Measurements from ENCODE around the gene ZNF423. TPM values are rescaled to one million over a fixed set of nuclear protein-coding genes. Genes with fewer than 3 reads are reported as not detected.

The ZNF423 gene
- total and polyA plus RNA-seq, 2 experiments from 2014 or later = 14.9 to 41.8 TPM

DNA sequence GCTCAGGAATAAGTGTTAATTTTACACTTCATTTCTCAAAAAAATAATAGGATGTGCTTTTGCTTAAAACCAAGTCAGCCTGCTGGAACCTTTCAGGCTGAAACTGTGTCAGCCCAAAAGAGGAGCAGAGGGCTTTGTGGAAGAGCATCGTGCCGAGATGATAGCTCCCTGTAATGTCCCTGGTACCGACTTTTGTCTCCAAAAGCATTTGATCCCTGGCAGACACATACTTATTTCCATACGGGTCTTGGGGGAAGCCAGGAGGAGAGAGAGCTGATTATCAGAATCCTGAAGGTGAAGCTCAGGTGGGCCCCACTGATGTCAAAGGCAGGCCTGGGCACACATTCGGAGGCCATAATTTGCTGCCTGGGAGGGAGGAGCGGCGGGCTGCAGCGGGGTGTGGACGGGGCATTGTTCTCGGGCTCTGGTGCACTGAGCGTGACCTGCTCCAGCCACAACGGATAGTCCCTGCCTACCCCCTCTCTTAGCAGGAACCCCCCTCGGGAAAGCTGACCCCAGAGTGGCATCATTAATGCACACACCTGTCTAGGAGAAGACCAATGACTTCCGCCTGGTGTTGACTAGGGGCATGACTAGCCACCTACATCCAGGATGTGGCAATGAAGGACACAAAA is 326.4 kb downstream of the ZNF423 start (continued):
- TF ChIP-seq, protein P1, sequence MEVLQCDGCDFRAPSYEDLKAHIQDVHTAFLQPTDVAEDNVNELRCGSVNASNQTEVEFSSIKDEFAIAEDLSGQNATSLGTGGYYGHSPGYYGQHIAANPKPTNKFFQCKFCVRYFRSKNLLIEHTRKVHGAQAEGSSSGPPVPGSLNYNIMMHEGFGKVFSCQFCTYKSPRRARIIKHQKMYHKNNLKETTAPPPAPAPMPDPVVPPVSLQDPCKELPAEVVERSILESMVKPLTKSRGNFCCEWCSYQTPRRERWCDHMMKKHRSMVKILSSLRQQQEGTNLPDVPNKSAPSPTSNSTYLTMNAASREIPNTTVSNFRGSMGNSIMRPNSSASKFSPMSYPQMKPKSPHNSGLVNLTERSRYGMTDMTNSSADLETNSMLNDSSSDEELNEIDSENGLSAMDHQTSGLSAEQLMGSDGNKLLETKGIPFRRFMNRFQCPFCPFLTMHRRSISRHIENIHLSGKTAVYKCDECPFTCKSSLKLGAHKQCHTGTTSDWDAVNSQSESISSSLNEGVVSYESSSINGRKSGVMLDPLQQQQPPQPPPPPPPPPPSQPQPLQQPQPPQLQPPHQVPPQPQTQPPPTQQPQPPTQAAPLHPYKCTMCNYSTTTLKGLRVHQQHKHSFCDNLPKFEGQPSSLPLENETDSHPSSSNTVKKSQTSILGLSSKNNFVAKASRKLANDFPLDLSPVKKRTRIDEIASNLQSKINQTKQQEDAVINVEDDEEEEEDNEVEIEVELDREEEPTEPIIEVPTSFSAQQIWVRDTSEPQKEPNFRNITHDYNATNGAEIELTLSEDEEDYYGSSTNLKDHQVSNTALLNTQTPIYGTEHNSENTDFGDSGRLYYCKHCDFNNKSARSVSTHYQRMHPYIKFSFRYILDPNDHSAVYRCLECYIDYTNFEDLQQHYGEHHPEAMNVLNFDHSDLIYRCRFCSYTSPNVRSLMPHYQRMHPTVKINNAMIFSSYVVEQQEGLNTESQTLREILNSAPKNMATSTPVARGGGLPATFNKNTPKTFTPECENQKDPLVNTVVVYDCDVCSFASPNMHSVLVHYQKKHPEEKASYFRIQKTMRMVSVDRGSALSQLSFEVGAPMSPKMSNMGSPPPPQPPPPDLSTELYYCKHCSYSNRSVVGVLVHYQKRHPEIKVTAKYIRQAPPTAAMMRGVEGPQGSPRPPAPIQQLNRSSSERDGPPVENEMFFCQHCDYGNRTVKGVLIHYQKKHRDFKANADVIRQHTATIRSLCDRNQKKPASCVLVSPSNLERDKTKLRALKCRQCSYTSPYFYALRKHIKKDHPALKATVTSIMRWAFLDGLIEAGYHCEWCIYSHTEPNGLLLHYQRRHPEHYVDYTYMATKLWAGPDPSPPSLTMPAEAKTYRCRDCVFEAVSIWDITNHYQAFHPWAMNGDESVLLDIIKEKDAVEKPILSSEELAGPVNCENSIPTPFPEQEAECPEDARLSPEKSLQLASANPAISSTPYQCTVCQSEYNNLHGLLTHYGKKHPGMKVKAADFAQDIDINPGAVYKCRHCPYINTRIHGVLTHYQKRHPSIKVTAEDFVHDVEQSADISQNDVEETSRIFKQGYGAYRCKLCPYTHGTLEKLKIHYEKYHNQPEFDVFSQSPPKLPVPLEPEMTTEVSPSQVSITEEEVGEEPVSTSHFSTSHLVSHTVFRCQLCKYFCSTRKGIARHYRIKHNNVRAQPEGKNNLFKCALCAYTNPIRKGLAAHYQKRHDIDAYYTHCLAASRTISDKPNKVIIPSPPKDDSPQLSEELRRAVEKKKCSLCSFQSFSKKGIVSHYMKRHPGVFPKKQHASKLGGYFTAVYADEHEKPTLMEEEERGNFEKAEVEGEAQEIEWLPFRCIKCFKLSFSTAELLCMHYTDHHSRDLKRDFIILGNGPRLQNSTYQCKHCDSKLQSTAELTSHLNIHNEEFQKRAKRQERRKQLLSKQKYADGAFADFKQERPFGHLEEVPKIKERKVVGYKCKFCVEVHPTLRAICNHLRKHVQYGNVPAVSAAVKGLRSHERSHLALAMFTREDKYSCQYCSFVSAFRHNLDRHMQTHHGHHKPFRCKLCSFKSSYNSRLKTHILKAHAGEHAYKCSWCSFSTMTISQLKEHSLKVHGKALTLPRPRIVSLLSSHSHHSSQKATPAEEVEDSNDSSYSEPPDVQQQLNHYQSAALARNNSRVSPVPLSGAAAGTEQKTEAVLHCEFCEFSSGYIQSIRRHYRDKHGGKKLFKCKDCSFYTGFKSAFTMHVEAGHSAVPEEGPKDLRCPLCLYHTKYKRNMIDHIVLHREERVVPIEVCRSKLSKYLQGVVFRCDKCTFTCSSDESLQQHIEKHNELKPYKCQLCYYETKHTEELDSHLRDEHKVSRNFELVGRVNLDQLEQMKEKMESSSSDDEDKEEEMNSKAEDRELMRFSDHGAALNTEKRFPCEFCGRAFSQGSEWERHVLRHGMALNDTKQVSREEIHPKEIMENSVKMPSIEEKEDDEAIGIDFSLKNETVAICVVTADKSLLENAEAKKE (CRISPR knock-in tag; IDR thresholded peaks at IDR 0.05) = no peak
- TF ChIP-seq EZH2phosphoT487 (IDR thresholded peaks at IDR 0.05; ENCODE audit: unreplicated experiment) (no peak), JUNB (IDR thresholded peaks at IDR 0.05; ENCODE audit: unreplicated experiment) (no peak), ZNF114 (CRISPR knock-in tag; IDR thresholded peaks at IDR 0.05) (no peak)
- TF ChIP-seq, protein P2, sequence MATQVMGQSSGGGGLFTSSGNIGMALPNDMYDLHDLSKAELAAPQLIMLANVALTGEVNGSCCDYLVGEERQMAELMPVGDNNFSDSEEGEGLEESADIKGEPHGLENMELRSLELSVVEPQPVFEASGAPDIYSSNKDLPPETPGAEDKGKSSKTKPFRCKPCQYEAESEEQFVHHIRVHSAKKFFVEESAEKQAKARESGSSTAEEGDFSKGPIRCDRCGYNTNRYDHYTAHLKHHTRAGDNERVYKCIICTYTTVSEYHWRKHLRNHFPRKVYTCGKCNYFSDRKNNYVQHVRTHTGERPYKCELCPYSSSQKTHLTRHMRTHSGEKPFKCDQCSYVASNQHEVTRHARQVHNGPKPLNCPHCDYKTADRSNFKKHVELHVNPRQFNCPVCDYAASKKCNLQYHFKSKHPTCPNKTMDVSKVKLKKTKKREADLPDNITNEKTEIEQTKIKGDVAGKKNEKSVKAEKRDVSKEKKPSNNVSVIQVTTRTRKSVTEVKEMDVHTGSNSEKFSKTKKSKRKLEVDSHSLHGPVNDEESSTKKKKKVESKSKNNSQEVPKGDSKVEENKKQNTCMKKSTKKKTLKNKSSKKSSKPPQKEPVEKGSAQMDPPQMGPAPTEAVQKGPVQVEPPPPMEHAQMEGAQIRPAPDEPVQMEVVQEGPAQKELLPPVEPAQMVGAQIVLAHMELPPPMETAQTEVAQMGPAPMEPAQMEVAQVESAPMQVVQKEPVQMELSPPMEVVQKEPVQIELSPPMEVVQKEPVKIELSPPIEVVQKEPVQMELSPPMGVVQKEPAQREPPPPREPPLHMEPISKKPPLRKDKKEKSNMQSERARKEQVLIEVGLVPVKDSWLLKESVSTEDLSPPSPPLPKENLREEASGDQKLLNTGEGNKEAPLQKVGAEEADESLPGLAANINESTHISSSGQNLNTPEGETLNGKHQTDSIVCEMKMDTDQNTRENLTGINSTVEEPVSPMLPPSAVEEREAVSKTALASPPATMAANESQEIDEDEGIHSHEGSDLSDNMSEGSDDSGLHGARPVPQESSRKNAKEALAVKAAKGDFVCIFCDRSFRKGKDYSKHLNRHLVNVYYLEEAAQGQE (IDR thresholded peaks at IDR 0.05; ENCODE audit: unreplicated experiment) = no peak
